Measurements from ENCODE around the gene SMC2.

The SMC2 gene

GRCh38 chr9:104099630-104100029 is 5.5 kb downstream of the SMC2 start:
- Histone ChIP-seq H3K9ac (ENCODE audit: low read depth, low read length) (no peak overlapping the region), H3K4me2 (ENCODE audit: insufficient read depth, low read length) (no peak overlapping the region), H3K79me2 (ENCODE audit: insufficient read depth, low read length) (peaks cover 44% of the 10 kb centered on the region), H3K27ac (ENCODE audit: low read length) (no peak overlapping the region), H4K20me1 (ENCODE audit: insufficient read depth, low read length) (no peaks in the 10 kb centered on the region; the same call in 1 of the 2 replicates), H3K4me1 (ENCODE audit: insufficient read depth, low read length) (peaks cover 27% of the 10 kb centered on the region), H3K36me3 (ENCODE audit: insufficient read depth, low read length) (peaks cover 74% of the 10 kb centered on the region), H3K9me3 (ENCODE audit: insufficient read depth, low read length, severe bottlenecking) (no peaks in the 10 kb centered on the region), H3K27me3 (ENCODE audit: insufficient read depth, low read length, poor library complexity) (no peaks in the 10 kb centered on the region), H2AFZ (ENCODE audit: low read depth, low read length) (no peak overlapping the region), H3K4me3 (ENCODE audit: low read depth in 1 of 2, low read length in 2 of 2) (no peak overlapping the region)
- no peak for ATAC-seq (ENCODE audit: insufficient read depth, low read depth)
- no peak for DNase-seq
- TF ChIP-seq EZH2 (IDR thresholded peaks at IDR 0.05; ENCODE audit: borderline replicate concordance, low read depth, low read length, severe bottlenecking) (no peak), CTCF (IDR thresholded peaks at IDR 0.05; ENCODE audit: borderline replicate concordance, extremely low read depth, low read length, poor library complexity, severe bottlenecking) (no peak)

- Histone ChIP-seq H3K27me3 (ENCODE audit: insufficient read depth, low read length, poor library complexity) (no peaks in the 10 kb centered on the region), H3K27ac (ENCODE audit: low read length) (no peak overlapping the region), H3K79me2 (ENCODE audit: insufficient read depth, low read length) (peaks cover 8% of the 10 kb centered on the region; the same call in 1 of the 2 replicates), H3K36me3 (ENCODE audit: insufficient read depth, low read length) (peaks cover 93% of the 10 kb centered on the region), H2AFZ (ENCODE audit: low read depth, low read length) (no peak overlapping the region), H4K20me1 (ENCODE audit: insufficient read depth, low read length) (peaks cover 5% of the 10 kb centered on the region; the same call in 1 of the 2 replicates), H3K9me3 (ENCODE audit: insufficient read depth, low read length, severe bottlenecking) (no peaks in the 10 kb centered on the region), H3K4me1 (ENCODE audit: insufficient read depth, low read length) (no peaks in the 10 kb centered on the region), H3K4me2 (ENCODE audit: insufficient read depth, low read length) (no peak overlapping the region), H3K9ac (ENCODE audit: low read depth, low read length) (no peak overlapping the region), H3K4me3 (ENCODE audit: low read depth in 1 of 2, low read length in 2 of 2) (no peak overlapping the region)
- DNase-seq, result no peak
- ATAC-seq (ENCODE audit: insufficient read depth, low read depth), result no peak
- TF ChIP-seq EZH2 (IDR thresholded peaks at IDR 0.05; ENCODE audit: borderline replicate concordance, low read depth, low read length, severe bottlenecking) (no peak), CTCF (IDR thresholded peaks at IDR 0.05; ENCODE audit: borderline replicate concordance, extremely low read depth, low read length, poor library complexity, severe bottlenecking) (no peak)
These were observed 10.3 kb downstream of the SMC2 start for GRCh38 chr9:104104360-104104759.

- H3K27ac ChIP-seq (ENCODE audit: low read length), result no peak overlapping the region
- no peak overlapping the region for H2AFZ ChIP-seq (ENCODE audit: low read depth, low read length)
- H3K4me2 ChIP-seq (ENCODE audit: insufficient read depth, low read length), result no peak overlapping the region
- H3K79me2 ChIP-seq (ENCODE audit: insufficient read depth, low read length), result peaks cover 8% of the 10 kb centered on the region; the same call in 1 of the 2 replicates
- DNase-seq, result no peak
- H3K4me1 ChIP-seq (ENCODE audit: insufficient read depth, low read length), result no peaks in the 10 kb centered on the region
- H3K36me3 ChIP-seq (ENCODE audit: insufficient read depth, low read length), result peaks cover 94% of the 10 kb centered on the region
- no peaks in the 10 kb centered on the region for H3K9me3 ChIP-seq (ENCODE audit: insufficient read depth, low read length, severe bottlenecking)
- TF ChIP-seq EZH2 (IDR thresholded peaks at IDR 0.05; ENCODE audit: borderline replicate concordance, low read depth, low read length, severe bottlenecking) (no peak), CTCF (IDR thresholded peaks at IDR 0.05; ENCODE audit: borderline replicate concordance, extremely low read depth, low read length, poor library complexity, severe bottlenecking) (no peak)
- H3K27me3 ChIP-seq (ENCODE audit: insufficient read depth, low read length, poor library complexity), result no peaks in the 10 kb centered on the region
- H4K20me1 ChIP-seq (ENCODE audit: insufficient read depth, low read length), result peaks cover 6% of the 10 kb centered on the region; the same call in 1 of the 2 replicates
- no peak for ATAC-seq (ENCODE audit: insufficient read depth, low read depth)
- H3K9ac ChIP-seq (ENCODE audit: low read depth, low read length), result no peak overlapping the region
- H3K4me3 ChIP-seq (ENCODE audit: low read depth in 1 of 2, low read length in 2 of 2), result no peak overlapping the region
These were observed 13.7 kb downstream of the SMC2 start for GRCh38 chr9:104107799-104108198.

- ATAC-seq (ENCODE audit: insufficient read depth, low read depth) (no peak), DNase-seq (no peak)
- H3K79me2 ChIP-seq (ENCODE audit: insufficient read depth, low read length), result peaks cover 8% of the 10 kb centered on the region; the same call in 1 of the 2 replicates
- no peak overlapping the region for H2AFZ ChIP-seq (ENCODE audit: low read depth, low read length)
- H3K9ac ChIP-seq (ENCODE audit: low read depth, low read length), result no peak overlapping the region
- peaks cover 6% of the 10 kb centered on the region; the same call in 1 of the 2 replicates for H4K20me1 ChIP-seq (ENCODE audit: insufficient read depth, low read length)
- no peak overlapping the region for H3K4me2 ChIP-seq (ENCODE audit: insufficient read depth, low read length)
- no peak overlapping the region for H3K4me3 ChIP-seq (ENCODE audit: low read depth in 1 of 2, low read length in 2 of 2)
- H3K27me3 ChIP-seq (ENCODE audit: insufficient read depth, low read length, poor library complexity), result no peaks in the 10 kb centered on the region
- H3K36me3 ChIP-seq (ENCODE audit: insufficient read depth, low read length), result peaks cover 93% of the 10 kb centered on the region
- no peak overlapping the region for H3K27ac ChIP-seq (ENCODE audit: low read length)
- TF ChIP-seq CTCF (IDR thresholded peaks at IDR 0.05; ENCODE audit: borderline replicate concordance, extremely low read depth, low read length, poor library complexity, severe bottlenecking) (no peak), EZH2 (IDR thresholded peaks at IDR 0.05; ENCODE audit: borderline replicate concordance, low read depth, low read length, severe bottlenecking) (no peak)
- no peaks in the 10 kb centered on the region for H3K9me3 ChIP-seq (ENCODE audit: insufficient read depth, low read length, severe bottlenecking)
- H3K4me1 ChIP-seq (ENCODE audit: insufficient read depth, low read length), result no peaks in the 10 kb centered on the region
These were observed 14.2 kb downstream of the SMC2 start for GRCh38 chr9:104108315-104108714.
